ENCODE measurements around the gene RAB4A.
"Not testable (repeated sequence)": the region's sequence is repeated elsewhere in the genome, so short reads cannot be mapped to it uniquely, and the experiment has no call there.

DNA sequence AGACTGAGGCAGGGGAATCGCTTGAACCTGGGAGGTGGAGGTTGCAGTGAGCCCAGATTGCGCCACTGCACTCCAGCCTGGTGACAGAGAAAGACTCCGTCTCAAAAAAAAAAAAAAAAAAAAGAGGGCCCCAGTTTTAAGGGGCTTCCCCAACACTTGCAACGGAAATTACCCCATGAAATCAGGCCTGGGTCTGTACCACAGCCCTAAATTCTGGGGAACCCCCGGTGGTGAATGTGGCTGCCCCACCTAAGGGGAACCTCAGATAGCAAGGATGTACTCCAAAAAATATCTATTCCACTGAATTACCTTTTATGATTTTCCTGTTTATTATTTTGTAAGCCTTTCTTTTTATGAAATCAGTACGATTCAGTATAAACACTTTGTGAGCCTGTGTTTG, 56.9 kb downstream of the RAB4A start:
- TF ChIP-seq, protein P1, sequence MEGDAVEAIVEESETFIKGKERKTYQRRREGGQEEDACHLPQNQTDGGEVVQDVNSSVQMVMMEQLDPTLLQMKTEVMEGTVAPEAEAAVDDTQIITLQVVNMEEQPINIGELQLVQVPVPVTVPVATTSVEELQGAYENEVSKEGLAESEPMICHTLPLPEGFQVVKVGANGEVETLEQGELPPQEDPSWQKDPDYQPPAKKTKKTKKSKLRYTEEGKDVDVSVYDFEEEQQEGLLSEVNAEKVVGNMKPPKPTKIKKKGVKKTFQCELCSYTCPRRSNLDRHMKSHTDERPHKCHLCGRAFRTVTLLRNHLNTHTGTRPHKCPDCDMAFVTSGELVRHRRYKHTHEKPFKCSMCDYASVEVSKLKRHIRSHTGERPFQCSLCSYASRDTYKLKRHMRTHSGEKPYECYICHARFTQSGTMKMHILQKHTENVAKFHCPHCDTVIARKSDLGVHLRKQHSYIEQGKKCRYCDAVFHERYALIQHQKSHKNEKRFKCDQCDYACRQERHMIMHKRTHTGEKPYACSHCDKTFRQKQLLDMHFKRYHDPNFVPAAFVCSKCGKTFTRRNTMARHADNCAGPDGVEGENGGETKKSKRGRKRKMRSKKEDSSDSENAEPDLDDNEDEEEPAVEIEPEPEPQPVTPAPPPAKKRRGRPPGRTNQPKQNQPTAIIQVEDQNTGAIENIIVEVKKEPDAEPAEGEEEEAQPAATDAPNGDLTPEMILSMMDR (tag by site-specific recombination; IDR thresholded peaks at IDR 0.05): not testable (repeated sequence)
- TF ChIP-seq, protein P2, sequence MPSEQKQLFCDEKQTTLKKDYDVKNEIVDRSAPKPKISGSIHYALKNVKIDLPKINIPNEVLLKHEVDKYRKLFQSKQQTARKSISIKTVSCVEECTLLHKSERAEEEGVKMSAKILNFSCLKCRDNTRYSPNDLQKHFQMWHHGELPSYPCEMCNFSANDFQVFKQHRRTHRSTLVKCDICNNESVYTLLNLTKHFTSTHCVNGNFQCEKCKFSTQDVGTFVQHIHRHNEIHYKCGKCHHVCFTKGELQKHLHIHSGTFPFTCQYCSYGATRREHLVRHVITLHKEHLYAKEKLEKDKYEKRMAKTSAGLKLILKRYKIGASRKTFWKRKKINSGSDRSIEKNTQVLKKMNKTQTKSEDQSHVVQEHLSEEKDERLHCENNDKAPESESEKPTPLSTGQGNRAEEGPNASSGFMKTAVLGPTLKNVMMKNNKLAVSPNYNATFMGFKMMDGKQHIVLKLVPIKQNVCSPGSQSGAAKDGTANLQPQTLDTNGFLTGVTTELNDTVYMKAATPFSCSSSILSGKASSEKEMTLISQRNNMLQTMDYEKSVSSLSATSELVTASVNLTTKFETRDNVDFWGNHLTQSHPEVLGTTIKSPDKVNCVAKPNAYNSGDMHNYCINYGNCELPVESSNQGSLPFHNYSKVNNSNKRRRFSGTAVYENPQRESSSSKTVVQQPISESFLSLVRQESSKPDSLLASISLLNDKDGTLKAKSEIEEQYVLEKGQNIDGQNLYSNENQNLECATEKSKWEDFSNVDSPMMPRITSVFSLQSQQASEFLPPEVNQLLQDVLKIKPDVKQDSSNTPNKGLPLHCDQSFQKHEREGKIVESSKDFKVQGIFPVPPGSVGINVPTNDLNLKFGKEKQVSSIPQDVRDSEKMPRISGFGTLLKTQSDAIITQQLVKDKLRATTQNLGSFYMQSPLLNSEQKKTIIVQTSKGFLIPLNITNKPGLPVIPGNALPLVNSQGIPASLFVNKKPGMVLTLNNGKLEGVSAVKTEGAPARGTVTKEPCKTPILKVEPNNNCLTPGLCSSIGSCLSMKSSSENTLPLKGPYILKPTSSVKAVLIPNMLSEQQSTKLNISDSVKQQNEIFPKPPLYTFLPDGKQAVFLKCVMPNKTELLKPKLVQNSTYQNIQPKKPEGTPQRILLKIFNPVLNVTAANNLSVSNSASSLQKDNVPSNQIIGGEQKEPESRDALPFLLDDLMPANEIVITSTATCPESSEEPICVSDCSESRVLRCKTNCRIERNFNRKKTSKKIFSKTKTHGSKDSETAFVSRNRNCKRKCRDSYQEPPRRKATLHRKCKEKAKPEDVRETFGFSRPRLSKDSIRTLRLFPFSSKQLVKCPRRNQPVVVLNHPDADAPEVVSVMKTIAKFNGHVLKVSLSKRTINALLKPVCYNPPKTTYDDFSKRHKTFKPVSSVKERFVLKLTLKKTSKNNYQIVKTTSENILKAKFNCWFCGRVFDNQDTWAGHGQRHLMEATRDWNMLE (tag by site-specific recombination; conservative IDR thresholded peaks at IDR 0.05; ENCODE audit: low read depth): not testable (repeated sequence)
- TF ChIP-seq ZNF121, ZBTB1, PRDM1 (tag by site-specific recombination; IDR thresholded peaks at IDR 0.05): not testable (repeated sequence)
- TF ChIP-seq, protein P3, sequence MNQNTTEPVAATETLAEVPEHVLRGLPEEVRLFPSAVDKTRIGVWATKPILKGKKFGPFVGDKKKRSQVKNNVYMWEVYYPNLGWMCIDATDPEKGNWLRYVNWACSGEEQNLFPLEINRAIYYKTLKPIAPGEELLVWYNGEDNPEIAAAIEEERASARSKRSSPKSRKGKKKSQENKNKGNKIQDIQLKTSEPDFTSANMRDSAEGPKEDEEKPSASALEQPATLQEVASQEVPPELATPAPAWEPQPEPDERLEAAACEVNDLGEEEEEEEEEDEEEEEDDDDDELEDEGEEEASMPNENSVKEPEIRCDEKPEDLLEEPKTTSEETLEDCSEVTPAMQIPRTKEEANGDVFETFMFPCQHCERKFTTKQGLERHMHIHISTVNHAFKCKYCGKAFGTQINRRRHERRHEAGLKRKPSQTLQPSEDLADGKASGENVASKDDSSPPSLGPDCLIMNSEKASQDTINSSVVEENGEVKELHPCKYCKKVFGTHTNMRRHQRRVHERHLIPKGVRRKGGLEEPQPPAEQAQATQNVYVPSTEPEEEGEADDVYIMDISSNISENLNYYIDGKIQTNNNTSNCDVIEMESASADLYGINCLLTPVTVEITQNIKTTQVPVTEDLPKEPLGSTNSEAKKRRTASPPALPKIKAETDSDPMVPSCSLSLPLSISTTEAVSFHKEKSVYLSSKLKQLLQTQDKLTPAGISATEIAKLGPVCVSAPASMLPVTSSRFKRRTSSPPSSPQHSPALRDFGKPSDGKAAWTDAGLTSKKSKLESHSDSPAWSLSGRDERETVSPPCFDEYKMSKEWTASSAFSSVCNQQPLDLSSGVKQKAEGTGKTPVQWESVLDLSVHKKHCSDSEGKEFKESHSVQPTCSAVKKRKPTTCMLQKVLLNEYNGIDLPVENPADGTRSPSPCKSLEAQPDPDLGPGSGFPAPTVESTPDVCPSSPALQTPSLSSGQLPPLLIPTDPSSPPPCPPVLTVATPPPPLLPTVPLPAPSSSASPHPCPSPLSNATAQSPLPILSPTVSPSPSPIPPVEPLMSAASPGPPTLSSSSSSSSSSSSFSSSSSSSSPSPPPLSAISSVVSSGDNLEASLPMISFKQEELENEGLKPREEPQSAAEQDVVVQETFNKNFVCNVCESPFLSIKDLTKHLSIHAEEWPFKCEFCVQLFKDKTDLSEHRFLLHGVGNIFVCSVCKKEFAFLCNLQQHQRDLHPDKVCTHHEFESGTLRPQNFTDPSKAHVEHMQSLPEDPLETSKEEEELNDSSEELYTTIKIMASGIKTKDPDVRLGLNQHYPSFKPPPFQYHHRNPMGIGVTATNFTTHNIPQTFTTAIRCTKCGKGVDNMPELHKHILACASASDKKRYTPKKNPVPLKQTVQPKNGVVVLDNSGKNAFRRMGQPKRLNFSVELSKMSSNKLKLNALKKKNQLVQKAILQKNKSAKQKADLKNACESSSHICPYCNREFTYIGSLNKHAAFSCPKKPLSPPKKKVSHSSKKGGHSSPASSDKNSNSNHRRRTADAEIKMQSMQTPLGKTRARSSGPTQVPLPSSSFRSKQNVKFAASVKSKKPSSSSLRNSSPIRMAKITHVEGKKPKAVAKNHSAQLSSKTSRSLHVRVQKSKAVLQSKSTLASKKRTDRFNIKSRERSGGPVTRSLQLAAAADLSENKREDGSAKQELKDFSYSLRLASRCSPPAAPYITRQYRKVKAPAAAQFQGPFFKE (tag by site-specific recombination; IDR thresholded peaks at IDR 0.05; ENCODE audit: borderline replicate concordance): not testable (repeated sequence)
- TF ChIP-seq, protein P4, sequence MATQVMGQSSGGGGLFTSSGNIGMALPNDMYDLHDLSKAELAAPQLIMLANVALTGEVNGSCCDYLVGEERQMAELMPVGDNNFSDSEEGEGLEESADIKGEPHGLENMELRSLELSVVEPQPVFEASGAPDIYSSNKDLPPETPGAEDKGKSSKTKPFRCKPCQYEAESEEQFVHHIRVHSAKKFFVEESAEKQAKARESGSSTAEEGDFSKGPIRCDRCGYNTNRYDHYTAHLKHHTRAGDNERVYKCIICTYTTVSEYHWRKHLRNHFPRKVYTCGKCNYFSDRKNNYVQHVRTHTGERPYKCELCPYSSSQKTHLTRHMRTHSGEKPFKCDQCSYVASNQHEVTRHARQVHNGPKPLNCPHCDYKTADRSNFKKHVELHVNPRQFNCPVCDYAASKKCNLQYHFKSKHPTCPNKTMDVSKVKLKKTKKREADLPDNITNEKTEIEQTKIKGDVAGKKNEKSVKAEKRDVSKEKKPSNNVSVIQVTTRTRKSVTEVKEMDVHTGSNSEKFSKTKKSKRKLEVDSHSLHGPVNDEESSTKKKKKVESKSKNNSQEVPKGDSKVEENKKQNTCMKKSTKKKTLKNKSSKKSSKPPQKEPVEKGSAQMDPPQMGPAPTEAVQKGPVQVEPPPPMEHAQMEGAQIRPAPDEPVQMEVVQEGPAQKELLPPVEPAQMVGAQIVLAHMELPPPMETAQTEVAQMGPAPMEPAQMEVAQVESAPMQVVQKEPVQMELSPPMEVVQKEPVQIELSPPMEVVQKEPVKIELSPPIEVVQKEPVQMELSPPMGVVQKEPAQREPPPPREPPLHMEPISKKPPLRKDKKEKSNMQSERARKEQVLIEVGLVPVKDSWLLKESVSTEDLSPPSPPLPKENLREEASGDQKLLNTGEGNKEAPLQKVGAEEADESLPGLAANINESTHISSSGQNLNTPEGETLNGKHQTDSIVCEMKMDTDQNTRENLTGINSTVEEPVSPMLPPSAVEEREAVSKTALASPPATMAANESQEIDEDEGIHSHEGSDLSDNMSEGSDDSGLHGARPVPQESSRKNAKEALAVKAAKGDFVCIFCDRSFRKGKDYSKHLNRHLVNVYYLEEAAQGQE (tag by site-specific recombination; IDR thresholded peaks at IDR 0.05): not testable (repeated sequence)

All from HEK293 (cell line).